ENCODE data around the gene CEP85.
A peak's percentile ranks its signal among the peaks of the same experiment; 100 is the strongest.

The CEP85 gene, protein sequence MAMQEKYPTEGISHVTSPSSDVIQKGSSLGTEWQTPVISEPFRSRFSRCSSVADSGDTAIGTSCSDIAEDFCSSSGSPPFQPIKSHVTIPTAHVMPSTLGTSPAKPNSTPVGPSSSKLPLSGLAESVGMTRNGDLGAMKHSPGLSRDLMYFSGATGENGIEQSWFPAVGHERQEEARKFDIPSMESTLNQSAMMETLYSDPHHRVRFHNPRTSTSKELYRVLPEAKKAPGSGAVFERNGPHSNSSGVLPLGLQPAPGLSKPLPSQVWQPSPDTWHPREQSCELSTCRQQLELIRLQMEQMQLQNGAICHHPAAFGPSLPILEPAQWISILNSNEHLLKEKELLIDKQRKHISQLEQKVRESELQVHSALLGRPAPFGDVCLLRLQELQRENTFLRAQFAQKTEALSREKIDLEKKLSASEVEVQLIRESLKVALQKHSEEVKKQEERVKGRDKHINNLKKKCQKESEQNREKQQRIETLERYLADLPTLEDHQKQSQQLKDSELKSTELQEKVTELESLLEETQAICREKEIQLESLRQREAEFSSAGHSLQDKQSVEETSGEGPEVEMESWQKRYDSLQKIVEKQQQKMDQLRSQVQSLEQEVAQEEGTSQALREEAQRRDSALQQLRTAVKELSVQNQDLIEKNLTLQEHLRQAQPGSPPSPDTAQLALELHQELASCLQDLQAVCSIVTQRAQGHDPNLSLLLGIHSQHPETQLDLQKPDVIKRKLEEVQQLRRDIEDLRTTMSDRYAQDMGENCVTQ

DNA sequence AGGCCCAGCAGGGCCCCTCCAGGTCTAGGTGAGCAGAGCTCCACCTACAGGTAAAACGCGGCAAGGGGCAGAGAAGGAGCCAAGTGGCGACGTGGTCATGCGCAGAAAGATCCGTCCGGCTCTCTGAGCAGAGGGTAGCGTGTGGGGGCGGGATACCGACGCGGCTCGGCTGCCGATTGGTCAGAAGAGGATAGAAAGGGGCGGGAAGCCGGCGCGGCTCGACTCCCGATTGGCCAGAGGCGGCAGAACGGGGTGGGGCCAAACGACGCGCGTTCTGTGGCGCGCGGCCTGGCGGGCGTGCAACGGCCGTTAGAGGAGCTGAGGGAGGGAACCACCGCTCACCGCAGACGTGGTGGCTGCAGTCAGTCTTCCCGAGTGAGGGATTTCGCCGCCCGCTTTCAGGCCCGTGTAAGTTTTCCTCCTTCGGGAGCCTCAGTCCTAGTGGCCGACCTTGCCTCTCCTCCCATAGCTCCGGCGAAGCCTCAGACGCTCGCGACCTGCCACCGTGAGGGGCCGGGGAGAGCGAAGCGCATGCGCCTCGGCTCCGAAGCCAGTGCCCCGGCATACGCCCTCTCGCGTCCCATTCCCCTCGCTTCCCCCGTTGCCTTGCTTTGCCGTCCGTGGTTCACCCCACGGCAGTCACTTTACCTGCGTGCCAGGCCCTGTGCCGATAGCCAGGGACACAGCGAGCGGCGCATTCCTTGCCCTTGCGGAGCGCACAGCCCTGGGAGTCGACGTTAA lies at the start of gene CEP85:
Gene CEP85 (plus strand): TSS at position 298 of the 741 bp plus-strand sequence. CDS start 5,584 bp downstream, outside the sequence.
- CTCF ChIA-PET = interaction anchor here (0.5 to 2.7 kb wide), 16 partner anchors 11 to 1274 kb away, joined by 3 to 15 read pairs (median 4); partner anchors contain the start of genes C1orf232, CATSPER4, FAM110D and ZNF593
- peak; percentile 98 for DNase-seq (ENCODE audit: extremely low spot score)
- POLR2A ChIA-PET = interaction anchor here (0.7 to 2.4 kb wide), 18 partner anchors 13 to 199 kb away, joined by 3 to 19 read pairs (median 4); partner anchors contain the start of genes CATSPER4 and ZNF593
- TF ChIP-seq CTBP1 (IDR thresholded peaks at IDR 0.05; ENCODE audit: borderline replicate concordance) (peak; percentile 62), L3MBTL2 (conservative IDR thresholded peaks at IDR 0.05) (peak; percentile 75), ELF4 (IDR thresholded peaks at IDR 0.05) (no peak)

- DNase-seq (ENCODE audit: extremely low spot score) = no peak
- POLR2A ChIA-PET = no interaction called here
- CTCF ChIA-PET = no interaction called here
- TF ChIP-seq FOXK2 (IDR thresholded peaks at IDR 0.05) = no peak
- no peak for TF ChIP-seq ZNF384 (IDR thresholded peaks at IDR 0.05)
- TF ChIP-seq FOXM1 (IDR thresholded peaks at IDR 0.05; ENCODE audit: borderline replicate concordance) = no peak
These were observed 49.1 kb upstream of the CEP85 start for GRCh38 chr1:26184883-26185282.

GRCh38 chr1:26187882-26188281 lies 46.1 kb upstream of the CEP85 start:
- TF ChIP-seq ZNF384 (IDR thresholded peaks at IDR 0.05) (no peak), L3MBTL2 (conservative IDR thresholded peaks at IDR 0.05) (no peak), FOXK2 (IDR thresholded peaks at IDR 0.05) (no peak), BHLHE40 (IDR thresholded peaks at IDR 0.05; ENCODE audit: borderline replicate concordance) (no peak), NFRKB (IDR thresholded peaks at IDR 0.05) (no peak), SUZ12 (IDR thresholded peaks at IDR 0.05) (no peak), ELF4 (IDR thresholded peaks at IDR 0.05) (no peak), FOXM1 (IDR thresholded peaks at IDR 0.05; ENCODE audit: borderline replicate concordance) (no peak), HDGF (IDR thresholded peaks at IDR 0.05; ENCODE audit: borderline replicate concordance) (no peak), TARDBP (IDR thresholded peaks at IDR 0.05) (no peak), SP1 (IDR thresholded peaks at IDR 0.05) (no peak), FOXA1 (IDR thresholded peaks at IDR 0.05) (no peak), ARNT (IDR thresholded peaks at IDR 0.05) (no peak), LEF1 (IDR thresholded peaks at IDR 0.05; ENCODE audit: borderline replicate concordance) (no peak), CTBP1 (IDR thresholded peaks at IDR 0.05; ENCODE audit: borderline replicate concordance) (no peak)
- TF ChIP-seq, protein P1, sequence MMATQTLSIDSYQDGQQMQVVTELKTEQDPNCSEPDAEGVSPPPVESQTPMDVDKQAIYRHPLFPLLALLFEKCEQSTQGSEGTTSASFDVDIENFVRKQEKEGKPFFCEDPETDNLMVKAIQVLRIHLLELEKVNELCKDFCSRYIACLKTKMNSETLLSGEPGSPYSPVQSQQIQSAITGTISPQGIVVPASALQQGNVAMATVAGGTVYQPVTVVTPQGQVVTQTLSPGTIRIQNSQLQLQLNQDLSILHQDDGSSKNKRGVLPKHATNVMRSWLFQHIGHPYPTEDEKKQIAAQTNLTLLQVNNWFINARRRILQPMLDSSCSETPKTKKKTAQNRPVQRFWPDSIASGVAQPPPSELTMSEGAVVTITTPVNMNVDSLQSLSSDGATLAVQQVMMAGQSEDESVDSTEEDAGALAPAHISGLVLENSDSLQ (IDR thresholded peaks at IDR 0.05) = no peak
- POLR2A ChIA-PET = interaction anchor here (0.6 to 1.1 kb wide), 2 partner anchors 16 to 46 kb away, joined by 3 read pairs; partner anchors contain the start of genes CEP85 and ZNF593OS
- DNase-seq (ENCODE audit: extremely low spot score) = no peak
- CTCF ChIA-PET = no interaction called here

DNA sequence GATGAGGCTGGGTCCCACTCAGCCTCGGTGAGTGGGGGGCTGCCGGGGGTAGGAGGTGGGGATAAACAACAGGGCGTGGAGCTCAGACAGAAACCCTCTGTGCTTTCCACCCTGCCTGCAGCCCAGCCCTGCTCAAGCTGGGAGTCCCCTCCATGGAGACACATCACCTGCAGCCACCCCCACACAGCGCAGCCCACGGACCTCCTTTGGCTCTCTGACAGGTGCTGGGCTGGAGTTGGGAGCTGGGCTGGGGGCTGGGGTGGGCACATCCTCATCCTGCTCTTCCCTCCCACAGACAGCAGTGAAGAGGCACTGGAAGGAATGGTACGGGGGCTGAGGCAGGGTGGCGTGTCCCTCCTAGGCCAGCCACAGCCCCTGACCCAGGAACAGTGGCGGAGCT lies 45.5 kb upstream of the CEP85 start:
- POLR2A ChIA-PET = interaction anchor here (2.8 kb wide), 1 partner anchor 19 kb away, joined by 8 read pairs; the partner anchor contains the start of gene ZNF593
- TF ChIP-seq L3MBTL2 (conservative IDR thresholded peaks at IDR 0.05) (no peak), ARNT (IDR thresholded peaks at IDR 0.05) (no peak), SUZ12 (IDR thresholded peaks at IDR 0.05) (no peak), ELF4 (IDR thresholded peaks at IDR 0.05) (no peak), NFRKB (IDR thresholded peaks at IDR 0.05) (no peak), ZNF384 (IDR thresholded peaks at IDR 0.05) (no peak), TARDBP (IDR thresholded peaks at IDR 0.05) (no peak), SP1 (IDR thresholded peaks at IDR 0.05) (no peak), FOXA1 (IDR thresholded peaks at IDR 0.05) (no peak), CTBP1 (IDR thresholded peaks at IDR 0.05; ENCODE audit: borderline replicate concordance) (no peak), HDGF (IDR thresholded peaks at IDR 0.05; ENCODE audit: borderline replicate concordance) (no peak), LEF1 (IDR thresholded peaks at IDR 0.05; ENCODE audit: borderline replicate concordance) (no peak), BHLHE40 (IDR thresholded peaks at IDR 0.05; ENCODE audit: borderline replicate concordance) (no peak), FOXM1 (IDR thresholded peaks at IDR 0.05; ENCODE audit: borderline replicate concordance) (no peak)
- TF ChIP-seq, protein P1 (IDR thresholded peaks at IDR 0.05) = no peak
- CTCF ChIA-PET = no interaction called here
- no peak for DNase-seq (ENCODE audit: extremely low spot score)

DNA sequence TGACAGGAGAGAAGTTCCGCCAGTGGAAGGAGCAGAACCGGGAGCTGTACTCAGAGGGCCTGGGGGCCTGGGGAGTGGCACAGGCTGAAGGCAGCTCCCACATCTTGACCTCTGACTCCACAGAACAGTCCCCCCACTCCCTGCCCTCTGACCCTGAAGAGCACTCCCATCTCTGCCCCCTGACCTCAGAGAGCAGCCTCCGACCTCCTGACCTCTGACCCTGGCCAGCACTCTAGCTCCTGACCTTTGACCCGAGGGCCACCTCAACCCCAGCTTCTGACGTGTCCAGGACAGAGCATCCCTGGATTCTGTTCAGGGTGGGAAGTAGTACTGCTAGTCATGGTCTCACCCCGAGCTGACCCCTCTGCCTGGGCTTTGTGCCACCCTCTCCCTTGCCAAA lies 44.7 kb upstream of the CEP85 start:
- ChIA-PET POLR2A (interaction anchor here (2.8 kb wide), 1 partner anchor 19 kb away, joined by 8 read pairs; the partner anchor contains the start of gene ZNF593), CTCF (interaction anchor here (2.8 kb wide), 1 partner anchor 45 kb away, joined by 11 read pairs; the partner anchor contains the start of gene CEP85)
- DNase-seq (ENCODE audit: extremely low spot score) = no peak
- no peak for TF ChIP-seq NFRKB (IDR thresholded peaks at IDR 0.05)
- no peak for TF ChIP-seq LEF1 (IDR thresholded peaks at IDR 0.05; ENCODE audit: borderline replicate concordance)
- TF ChIP-seq FOXA1 (IDR thresholded peaks at IDR 0.05) = no peak
- TF ChIP-seq L3MBTL2 (conservative IDR thresholded peaks at IDR 0.05) = no peak
- TF ChIP-seq, protein P1 (IDR thresholded peaks at IDR 0.05) = no peak
- no peak for TF ChIP-seq SP1 (IDR thresholded peaks at IDR 0.05)
- no peak for TF ChIP-seq ARNT (IDR thresholded peaks at IDR 0.05)
- TF ChIP-seq ELF4 (IDR thresholded peaks at IDR 0.05) = no peak
- no peak for TF ChIP-seq HDGF (IDR thresholded peaks at IDR 0.05; ENCODE audit: borderline replicate concordance)
- TF ChIP-seq BHLHE40 (IDR thresholded peaks at IDR 0.05; ENCODE audit: borderline replicate concordance) = no peak
- TF ChIP-seq CTBP1 (IDR thresholded peaks at IDR 0.05; ENCODE audit: borderline replicate concordance) = no peak
- TF ChIP-seq FOXK2 (IDR thresholded peaks at IDR 0.05) = no peak
- TF ChIP-seq SUZ12 (IDR thresholded peaks at IDR 0.05) = no peak

Measured in HEK293T (cell line).